OCI-LY7 (cell line): ENCODE measurements around the gene SAP130. TPM values are rescaled to one million over a fixed set of nuclear protein-coding genes. Genes with fewer than 3 reads are reported as not detected.

ENCODE experiments used
- BruUV-seq: library from RNA; stranded (reverse); fragments of 400-500 nt; replicated peaks from 2 replicates; lab custom pipeline; 2021; lab: Mats Ljungman, UMichigan
- CTCF ChIA-PET: fragments of 300-600 bp; sonication (Branson Sonifier 250); formaldehyde crosslinking; loops from one replicate; lab custom pipeline; 2022; ENCODE audit warnings: antibody characterized with exemption; ENCODE audit not compliant: unreplicated experiment; lab: Charles Lee
- POLR2A ChIA-PET: fragments of 300-600 bp; sonication (Branson Sonifier 250); formaldehyde crosslinking; loops from one replicate; lab custom pipeline; 2022; ENCODE audit warnings: antibody characterized with exemption; lab: Charles Lee
- DNase-seq: peaks from one replicate; pipeline ENCODE4 v3.0.0-alpha.2; 2015; ENCODE audit warnings: low spot score
- H2AFZ ChIP-seq: fragments of 200-600 bp; sonication (generic), shearing (Covaris generic); 2 replicates; pipeline ENCODE4 v1.6.1; 2014; ENCODE audit warnings: mild to moderate bottlenecking, antibody characterized with exemption, low read length, moderate library complexity
- H3K27ac ChIP-seq: fragments of 200-600 bp; sonication (generic); 2 replicates; pipeline ENCODE4 v1.5.1; 2014; ENCODE audit warnings: mixed run types, low read depth, mild to moderate bottlenecking, moderate library complexity, low read length, inconsistent platforms; ENCODE audit not compliant: poor library complexity, severe bottlenecking
- H3K36me3 ChIP-seq: fragments of 200-600 bp; sonication (generic); 2 replicates; pipeline ENCODE4 v1.6.1; 2014; ENCODE audit warnings: mild to moderate bottlenecking, antibody characterized with exemption, low read length, moderate library complexity, mixed read lengths; ENCODE audit not compliant: insufficient read depth
- H3K4me1 ChIP-seq: fragments of 200-600 bp; sonication (generic); 2 replicates; pipeline ENCODE4 v1.5.1; 2014; ENCODE audit warnings: mild to moderate bottlenecking, low read length; ENCODE audit not compliant: insufficient read depth, poor library complexity, severe bottlenecking
- H3K4me2 ChIP-seq: fragments of 200-600 bp; sonication (generic); 2 replicates; pipeline ENCODE4 v1.6.1; 2014; ENCODE audit warnings: mild to moderate bottlenecking, low read length
- H3K4me3 ChIP-seq: fragments of 200-600 bp; sonication (generic); 2 replicates; pipeline ENCODE4 v1.5.1; 2014; ENCODE audit warnings: mild to moderate bottlenecking, low read depth, low read length; ENCODE audit not compliant: poor library complexity, severe bottlenecking
- H3K79me2 ChIP-seq: fragments of 200-600 bp; sonication (generic); 2 replicates; pipeline ENCODE4 v1.6.1; 2016; ENCODE audit warnings: low read depth, mild to moderate bottlenecking, low read length, moderate library complexity, mixed read lengths; ENCODE audit not compliant: insufficient read depth
- H3K9me2 ChIP-seq: fragments of 200-600 bp; sonication (generic); 2 replicates; pipeline ENCODE4 v1.6.1; 2016; ENCODE audit warnings: mild to moderate bottlenecking, low read length, mixed read lengths; ENCODE audit not compliant: insufficient read depth
- H3K9me3 ChIP-seq: fragments of 200-600 bp; sonication (generic); 2 replicates; pipeline ENCODE4 v1.6.1; 2014; ENCODE audit warnings: mild to moderate bottlenecking, mixed run types, low read length, mixed read lengths
- H4K20me1 ChIP-seq: fragments of 200-600 bp; sonication (generic); 2 replicates; pipeline ENCODE4 v1.6.1; 2014; ENCODE audit warnings: mild to moderate bottlenecking, antibody characterized with exemption, low read length, moderate library complexity, mixed read lengths; ENCODE audit not compliant: insufficient read depth
- EZH2phosphoT487 ChIP-seq: fragments of 200-600 bp; sonication (generic); IDR thresholded peaks from 2 replicates; pipeline ENCODE4 v1.6.1; 2018; ENCODE audit warnings: low read depth, borderline replicate concordance, mild to moderate bottlenecking, mixed run types, antibody characterized with exemption, low read length, moderate library complexity, mixed read lengths
- intact Hi-C: fragments of 100-400 bp; cut with micrococcal nuclease; formaldehyde crosslinking; loops from one replicate; pipeline ENCODE4 v1.10.0; 2022; ENCODE audit not compliant: unreplicated experiment
- total RNA-seq, 2 experiments: library from RNA; depleted of rRNA in 1 of 2; stranded (reverse); fragments of >200 nt in 1 of 2; shearing (Covaris generic) in 1 of 2; gene quantifications; 2 replicates each; pipeline ENCODE4 v1.2.3, GENCODE V29; 2014 to 2022
- TF ChIP-seq, protein P1 (sequence below): fragments of 200-600 bp; sonication (generic); conservative IDR thresholded peaks from 2 replicates; pipeline ENCODE4 v1.5.1; 2014; ENCODE audit warnings: mild to moderate bottlenecking, antibody characterized with exemption, low read length, moderate library complexity, mixed read lengths

The SAP130 gene
- total RNA-seq, 2 experiments from 2014 or later: 9.6 to 31.8 TPM

DNA sequence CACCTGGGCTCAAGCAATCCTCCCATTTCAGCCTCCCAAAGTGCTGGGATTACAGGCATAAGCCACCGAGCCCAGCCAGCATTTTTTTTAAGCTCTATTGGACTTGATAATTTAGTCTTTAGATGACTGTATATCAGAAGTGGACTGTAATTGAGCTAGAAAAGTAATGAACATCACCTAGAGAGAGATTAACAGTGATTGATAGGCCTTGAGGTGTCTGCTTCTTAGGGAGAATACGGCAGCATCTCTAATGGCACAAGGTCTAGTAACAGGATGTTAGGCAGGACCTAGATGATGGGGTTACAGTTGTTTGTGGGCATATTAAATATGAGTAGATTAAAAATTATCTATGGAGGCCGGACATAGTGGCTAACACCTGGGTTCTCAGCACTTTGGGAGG lies 45.4 kb upstream of the SAP130 start:
- H3K9me3 ChIP-seq: no peaks in the 10 kb centered on the region
- H3K4me3 ChIP-seq: no peak overlapping the region
- H3K79me2 ChIP-seq: no peaks in the 10 kb centered on the region
- H3K4me2 ChIP-seq: no peak overlapping the region
- TF ChIP-seq, protein P1, sequence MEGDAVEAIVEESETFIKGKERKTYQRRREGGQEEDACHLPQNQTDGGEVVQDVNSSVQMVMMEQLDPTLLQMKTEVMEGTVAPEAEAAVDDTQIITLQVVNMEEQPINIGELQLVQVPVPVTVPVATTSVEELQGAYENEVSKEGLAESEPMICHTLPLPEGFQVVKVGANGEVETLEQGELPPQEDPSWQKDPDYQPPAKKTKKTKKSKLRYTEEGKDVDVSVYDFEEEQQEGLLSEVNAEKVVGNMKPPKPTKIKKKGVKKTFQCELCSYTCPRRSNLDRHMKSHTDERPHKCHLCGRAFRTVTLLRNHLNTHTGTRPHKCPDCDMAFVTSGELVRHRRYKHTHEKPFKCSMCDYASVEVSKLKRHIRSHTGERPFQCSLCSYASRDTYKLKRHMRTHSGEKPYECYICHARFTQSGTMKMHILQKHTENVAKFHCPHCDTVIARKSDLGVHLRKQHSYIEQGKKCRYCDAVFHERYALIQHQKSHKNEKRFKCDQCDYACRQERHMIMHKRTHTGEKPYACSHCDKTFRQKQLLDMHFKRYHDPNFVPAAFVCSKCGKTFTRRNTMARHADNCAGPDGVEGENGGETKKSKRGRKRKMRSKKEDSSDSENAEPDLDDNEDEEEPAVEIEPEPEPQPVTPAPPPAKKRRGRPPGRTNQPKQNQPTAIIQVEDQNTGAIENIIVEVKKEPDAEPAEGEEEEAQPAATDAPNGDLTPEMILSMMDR: no peak
- no peak for TF ChIP-seq EZH2phosphoT487
- POLR2A ChIA-PET: no interaction called here
- no peak overlapping the region for H3K27ac ChIP-seq
- intact Hi-C loops: no loop called here
- no peaks in the 10 kb centered on the region for H4K20me1 ChIP-seq
- CTCF ChIA-PET: interaction anchor here (0.6 kb wide), 1 partner anchor 779 kb away, joined by 3 read pairs; the partner anchor contains the start of gene ERCC3
- H2AFZ ChIP-seq: no peak overlapping the region
- no peaks in the 10 kb centered on the region for H3K9me2 ChIP-seq
- no peaks in the 10 kb centered on the region for H3K36me3 ChIP-seq
- BruUV-seq: no TSS peak
- H3K4me1 ChIP-seq: peaks cover 7% of the 10 kb centered on the region
- no peak for DNase-seq

DNA sequence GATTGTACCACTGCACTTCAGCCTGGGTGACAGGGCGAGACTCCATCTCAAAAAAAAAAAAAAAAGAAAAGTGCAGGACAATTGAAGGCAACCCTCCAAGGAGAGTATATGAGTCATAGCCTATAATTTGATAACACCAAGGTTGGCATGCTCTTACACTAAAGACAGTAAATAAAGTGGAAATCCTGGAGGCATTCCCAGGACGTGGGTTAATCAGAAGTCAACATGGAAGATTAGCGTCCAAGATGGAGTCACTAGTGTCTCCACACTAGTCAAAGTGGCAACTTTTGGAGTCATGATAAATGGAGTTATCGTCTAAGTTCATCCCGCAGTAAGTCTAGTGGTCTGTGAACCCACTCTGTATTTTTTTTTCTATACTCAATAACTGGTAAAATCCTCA lies 41.9 kb upstream of the SAP130 start:
- no TSS peak for BruUV-seq
- ChIA-PET CTCF (no interaction called here), POLR2A (no interaction called here)
- TF ChIP-seq, protein P1: no peak
- no peak for TF ChIP-seq EZH2phosphoT487
- no peaks in the 10 kb centered on the region for H3K4me1 ChIP-seq
- no peak overlapping the region for H3K4me2 ChIP-seq
- H3K9me2 ChIP-seq: no peaks in the 10 kb centered on the region
- no peak overlapping the region for H2AFZ ChIP-seq
- DNase-seq: no peak
- H3K27ac ChIP-seq: no peak overlapping the region
- H3K9me3 ChIP-seq: no peaks in the 10 kb centered on the region
- no peak overlapping the region for H3K4me3 ChIP-seq
- no peaks in the 10 kb centered on the region for H3K36me3 ChIP-seq
- intact Hi-C loops: no loop called here
- H4K20me1 ChIP-seq: no peaks in the 10 kb centered on the region
- H3K79me2 ChIP-seq: no peaks in the 10 kb centered on the region

DNA sequence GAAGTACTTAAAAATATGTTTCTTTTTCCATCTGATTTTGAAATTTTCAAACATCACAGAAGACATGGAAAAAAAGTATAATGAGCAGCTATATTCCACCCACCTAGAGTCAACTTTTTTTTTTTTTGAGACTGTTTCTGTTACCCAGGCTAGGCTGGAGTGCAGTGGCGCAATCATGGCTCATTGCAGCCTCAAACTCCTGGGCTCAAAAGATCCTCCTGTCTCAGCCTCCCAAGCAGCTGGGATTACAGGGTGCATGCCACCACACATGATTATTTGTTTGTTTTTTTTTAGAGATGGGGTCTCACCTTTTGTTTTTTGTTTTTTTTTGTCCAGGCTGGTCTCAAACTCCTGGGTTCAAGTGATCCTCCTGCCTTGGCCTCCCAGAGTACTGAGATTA lies 36.5 kb upstream of the SAP130 start:
- Histone ChIP-seq H3K36me3 (no peaks in the 10 kb centered on the region), H4K20me1 (no peaks in the 10 kb centered on the region), H3K9me2 (no peaks in the 10 kb centered on the region), H3K9me3 (no peaks in the 10 kb centered on the region), H3K79me2 (no peaks in the 10 kb centered on the region), H3K27ac (no peak overlapping the region), H3K4me2 (no peak overlapping the region), H2AFZ (no peak overlapping the region), H3K4me3 (no peak overlapping the region), H3K4me1 (no peaks in the 10 kb centered on the region)
- no peak for DNase-seq
- CTCF ChIA-PET: no interaction called here
- TF ChIP-seq EZH2phosphoT487: no peak
- TF ChIP-seq, protein P1: no peak
- POLR2A ChIA-PET: no interaction called here
- intact Hi-C loops: loop anchor here (5.0 kb wide), 1 partner anchor 253 kb away; the partner anchor contains the start of gene HS6ST1
- BruUV-seq: no TSS peak
